SK-N-SH (cell line): ENCODE data around the gene RADIL.
A peak's percentile ranks its signal among the peaks of the same experiment; 100 is the strongest.

ENCODE experiments used
- CHD2 ChIP-seq: fragments of 150-350 bp; IDR thresholded peaks from 2 replicates; pipeline ENCODE4 v1.6.1; 2018; ENCODE audit warnings: low read length; ENCODE audit not compliant: partially characterized antibody
- CTCF ChIP-seq: fragments of 200-600 bp; sonication (generic); IDR thresholded peaks from 2 replicates; pipeline ENCODE4 v1.6.1; 2017; ENCODE audit warnings: antibody characterized with exemption, mild to moderate bottlenecking, moderate library complexity
- ELF1 ChIP-seq: IDR thresholded peaks from 2 replicates; pipeline ENCODE4 v1.4.0; 2012
- EP300 ChIP-seq, 2 experiments: IDR thresholded peaks; 2 replicates each; pipeline versions ENCODE4 v1.4.0 to v1.6.1; 2012; ENCODE audit warnings: borderline replicate concordance in 1 of 2, low read depth in 1 of 2, low read length in 1 of 2
- JUND ChIP-seq: IDR thresholded peaks from 2 replicates; pipeline ENCODE4 v1.4.0; 2012
- MAX ChIP-seq: IDR thresholded peaks from 2 replicates; pipeline ENCODE4 v1.4.0; 2012; ENCODE audit warnings: low read depth
- POLR2AphosphoS5 ChIP-seq: IDR thresholded peaks from 2 replicates; pipeline ENCODE4 v1.6.1; 2012; ENCODE audit warnings: low read depth, low read length
- RAD21 ChIP-seq: IDR thresholded peaks from 2 replicates; pipeline ENCODE4 v1.6.1; 2012; ENCODE audit warnings: mild to moderate bottlenecking, low read length
- SIN3A ChIP-seq: IDR thresholded peaks from 2 replicates; pipeline ENCODE4 v1.6.1; 2012; ENCODE audit warnings: low read depth, mild to moderate bottlenecking, low read length, moderate library complexity, borderline replicate concordance
- SMC3 ChIP-seq: IDR thresholded peaks from 2 replicates; pipeline ENCODE4 v1.6.1; 2012; ENCODE audit warnings: low read depth, low read length, improper control_type of control experiment
- TAF1 ChIP-seq: IDR thresholded peaks from 2 replicates; pipeline ENCODE4 v1.6.1; 2012; ENCODE audit warnings: low read depth, mild to moderate bottlenecking, low read length, moderate library complexity, borderline replicate concordance
- TEAD4 ChIP-seq: IDR thresholded peaks from 2 replicates; pipeline ENCODE4 v1.4.0; 2012; ENCODE audit warnings: mild to moderate bottlenecking, borderline replicate concordance; ENCODE audit not compliant: insufficient read depth
- YY1 ChIP-seq: IDR thresholded peaks from 2 replicates; pipeline ENCODE4 v1.4.0; 2012; ENCODE audit warnings: low read depth, mild to moderate bottlenecking

GRCh38 chr7:4882169-4883032 lies 1.1 kb downstream of the RADIL start:
- no peak for TF ChIP-seq JUND
- peak; percentile 77; the same call in 1 of the 2 replicates for TF ChIP-seq SIN3A
- no peak for TF ChIP-seq YY1
- TF ChIP-seq CTCF, result no peak
- no peak for TF ChIP-seq ELF1
- TF ChIP-seq EP300 (IDR thresholded peaks at IDR 0.05; ENCODE audit: borderline replicate concordance in 1 of 2, low read depth in 1 of 2, low read length in 1 of 2), result peak in 1 of 2 experiments; percentile 55; a peak in 1 of 4 replicates
- TF ChIP-seq POLR2AphosphoS5, result peak; percentile 34
- TF ChIP-seq SMC3, result 0 out of 2 replicates have a peak, but pooled peaks have one; percentile 4
- TF ChIP-seq CHD2, result peak; percentile 58
- TF ChIP-seq TAF1, result peak; percentile 23; the same call in 1 of the 2 replicates
- TF ChIP-seq RAD21, result no peak
- TF ChIP-seq MAX, result peak; percentile 53
- no peak for TF ChIP-seq TEAD4
